Spleen (tissue), 7 donors: ENCODE results near the gene CLEC4M.

Experiments used
- POLR2A ChIP-seq, 3 donors: fragments of 450-650 bp; IDR thresholded peaks; one replicate each; pipeline ENCODE4 v1.5.1; 2017; ENCODE audit warnings: antibody characterized with exemption in 3 of 3, mild to moderate bottlenecking in 1 of 3
- POLR2AphosphoS5 ChIP-seq, 3 donors: sonication (generic); formaldehyde crosslinking; IDR thresholded peaks; one replicate each; pipeline ENCODE4 v1.5.1; 2017; ENCODE audit warnings: antibody characterized with exemption in 3 of 3
- TF ChIP-seq, protein P1 (sequence below), 11 experiments: fragments of 200-600 bp in 7 of 11; fragments of 450-650 bp in 4 of 11; sonication (generic) in 4 of 11; IDR thresholded peaks in 8 of 11; conservative IDR thresholded peaks in 3 of 11; 1 replicate in 7 of 11; 2 replicates in 4 of 11; pipeline versions ENCODE4 v1.4.0 to v1.8.0; 2016 to 2021; ENCODE audit warnings: antibody characterized with exemption in 11 of 11, inconsistent platforms in 4 of 11, mild to moderate bottlenecking in 1 of 11
- donor health status: DM: no; HTN: no; CAD: no; lungs with moderate emphysema.
- donor health status: DM: no; HTN: no; CAD: no.
- donor health status: DM: no; HTN: no; CAD: no.

DNA sequence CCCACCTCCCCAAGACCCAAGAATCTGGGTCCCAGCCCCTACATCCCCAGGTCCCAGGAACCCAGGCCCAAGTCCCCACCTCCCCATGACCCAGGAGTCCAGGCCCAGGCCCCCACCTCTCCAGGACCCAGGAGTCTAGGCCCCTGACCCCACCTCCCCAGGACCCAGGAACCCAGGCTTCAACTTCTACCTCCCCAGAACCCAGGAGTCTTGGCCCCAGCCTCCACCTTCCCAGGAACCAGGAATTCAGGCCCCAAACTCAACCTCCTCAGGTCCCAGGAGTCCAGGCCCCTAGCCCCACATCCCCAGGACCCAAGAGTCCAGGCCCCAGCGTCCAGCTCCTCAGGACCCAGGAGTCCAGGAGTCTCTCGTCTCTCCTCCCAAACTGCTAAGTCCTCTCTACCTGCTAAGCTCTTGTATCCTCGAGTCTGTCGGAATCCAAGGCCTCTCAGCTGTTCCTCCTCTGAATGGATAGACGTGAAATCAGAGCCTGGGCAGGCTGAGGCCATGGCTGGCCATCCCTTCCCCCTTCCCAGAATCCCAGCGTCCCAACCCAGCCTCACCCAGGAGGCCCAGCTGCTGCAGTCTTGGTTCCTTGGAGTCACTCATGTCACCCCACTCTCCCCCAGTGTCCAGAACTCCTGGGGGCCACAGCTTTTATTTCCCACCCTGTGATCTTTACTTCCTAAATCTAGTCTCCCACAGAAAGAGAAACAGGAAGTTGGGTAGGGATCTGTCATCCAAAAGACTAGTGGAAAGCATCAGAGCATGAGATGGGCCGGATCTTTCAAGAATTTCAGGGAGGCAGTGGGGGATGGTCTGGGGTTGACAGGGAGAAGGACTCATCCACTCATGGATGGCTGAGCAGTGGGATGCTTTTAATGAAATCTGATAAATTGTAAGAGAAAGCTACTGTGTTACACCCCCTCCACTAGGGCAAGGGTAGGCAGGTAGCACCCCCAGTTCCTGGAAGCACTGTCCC lies 15.8 kb upstream of the CLEC4M start, which contains the start of gene CD209:
- TF ChIP-seq POLR2A (IDR thresholded peaks at IDR 0.05), result no peak
- TF ChIP-seq, protein P1, sequence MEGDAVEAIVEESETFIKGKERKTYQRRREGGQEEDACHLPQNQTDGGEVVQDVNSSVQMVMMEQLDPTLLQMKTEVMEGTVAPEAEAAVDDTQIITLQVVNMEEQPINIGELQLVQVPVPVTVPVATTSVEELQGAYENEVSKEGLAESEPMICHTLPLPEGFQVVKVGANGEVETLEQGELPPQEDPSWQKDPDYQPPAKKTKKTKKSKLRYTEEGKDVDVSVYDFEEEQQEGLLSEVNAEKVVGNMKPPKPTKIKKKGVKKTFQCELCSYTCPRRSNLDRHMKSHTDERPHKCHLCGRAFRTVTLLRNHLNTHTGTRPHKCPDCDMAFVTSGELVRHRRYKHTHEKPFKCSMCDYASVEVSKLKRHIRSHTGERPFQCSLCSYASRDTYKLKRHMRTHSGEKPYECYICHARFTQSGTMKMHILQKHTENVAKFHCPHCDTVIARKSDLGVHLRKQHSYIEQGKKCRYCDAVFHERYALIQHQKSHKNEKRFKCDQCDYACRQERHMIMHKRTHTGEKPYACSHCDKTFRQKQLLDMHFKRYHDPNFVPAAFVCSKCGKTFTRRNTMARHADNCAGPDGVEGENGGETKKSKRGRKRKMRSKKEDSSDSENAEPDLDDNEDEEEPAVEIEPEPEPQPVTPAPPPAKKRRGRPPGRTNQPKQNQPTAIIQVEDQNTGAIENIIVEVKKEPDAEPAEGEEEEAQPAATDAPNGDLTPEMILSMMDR (IDR thresholded peaks at IDR 0.05 in 8 of 11, conservative IDR thresholded peaks at IDR 0.05 in 3 of 11), result no peak
- TF ChIP-seq POLR2AphosphoS5 (IDR thresholded peaks at IDR 0.05), result no peak
